OCI-LY7 (cell line): ENCODE measurements around the gene ANKZF1.

Experiments
- EZH2phosphoT487 ChIP-seq: fragments of 200-600 bp; sonication (generic); IDR thresholded peaks from 2 replicates; pipeline ENCODE4 v1.6.1; 2018; ENCODE audit warnings: low read depth, borderline replicate concordance, mild to moderate bottlenecking, mixed run types, antibody characterized with exemption, low read length, moderate library complexity, mixed read lengths
- TF ChIP-seq, protein P1 (sequence below): fragments of 200-600 bp; sonication (generic); conservative IDR thresholded peaks from 2 replicates; pipeline ENCODE4 v1.5.1; 2014; ENCODE audit warnings: mild to moderate bottlenecking, antibody characterized with exemption, low read length, moderate library complexity, mixed read lengths

DNA sequence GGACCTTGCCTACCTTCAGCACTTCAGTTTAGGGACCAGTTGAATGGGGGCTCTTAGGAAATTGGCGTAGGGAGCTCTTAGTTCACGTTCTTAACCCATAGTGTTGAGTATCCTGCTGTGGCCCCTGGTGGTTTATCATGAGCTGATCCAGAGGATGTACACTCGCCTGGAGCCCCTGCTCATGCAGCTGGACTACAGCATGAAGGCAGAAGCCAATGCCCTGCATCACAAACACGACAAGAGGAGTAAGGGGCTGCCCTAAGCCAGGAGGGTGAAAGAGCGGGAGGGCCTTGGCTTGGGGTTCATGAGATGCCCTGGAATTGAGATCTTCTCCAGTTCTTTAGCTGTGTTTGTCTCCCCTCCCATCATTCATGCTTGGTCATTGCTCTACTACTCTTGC, 48.6 kb upstream of the ANKZF1 start:
- TF ChIP-seq, protein P1, sequence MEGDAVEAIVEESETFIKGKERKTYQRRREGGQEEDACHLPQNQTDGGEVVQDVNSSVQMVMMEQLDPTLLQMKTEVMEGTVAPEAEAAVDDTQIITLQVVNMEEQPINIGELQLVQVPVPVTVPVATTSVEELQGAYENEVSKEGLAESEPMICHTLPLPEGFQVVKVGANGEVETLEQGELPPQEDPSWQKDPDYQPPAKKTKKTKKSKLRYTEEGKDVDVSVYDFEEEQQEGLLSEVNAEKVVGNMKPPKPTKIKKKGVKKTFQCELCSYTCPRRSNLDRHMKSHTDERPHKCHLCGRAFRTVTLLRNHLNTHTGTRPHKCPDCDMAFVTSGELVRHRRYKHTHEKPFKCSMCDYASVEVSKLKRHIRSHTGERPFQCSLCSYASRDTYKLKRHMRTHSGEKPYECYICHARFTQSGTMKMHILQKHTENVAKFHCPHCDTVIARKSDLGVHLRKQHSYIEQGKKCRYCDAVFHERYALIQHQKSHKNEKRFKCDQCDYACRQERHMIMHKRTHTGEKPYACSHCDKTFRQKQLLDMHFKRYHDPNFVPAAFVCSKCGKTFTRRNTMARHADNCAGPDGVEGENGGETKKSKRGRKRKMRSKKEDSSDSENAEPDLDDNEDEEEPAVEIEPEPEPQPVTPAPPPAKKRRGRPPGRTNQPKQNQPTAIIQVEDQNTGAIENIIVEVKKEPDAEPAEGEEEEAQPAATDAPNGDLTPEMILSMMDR: no peak
- no peak for TF ChIP-seq EZH2phosphoT487
